ENCODE measurements around the gene CLSTN2. TPM values are rescaled to one million over a fixed set of nuclear protein-coding genes. Genes with fewer than 3 reads are reported as not detected.

Gene CLSTN2
- total RNA-seq, 1 experiment from 2014 or later, result 0.68 TPM

DNA sequence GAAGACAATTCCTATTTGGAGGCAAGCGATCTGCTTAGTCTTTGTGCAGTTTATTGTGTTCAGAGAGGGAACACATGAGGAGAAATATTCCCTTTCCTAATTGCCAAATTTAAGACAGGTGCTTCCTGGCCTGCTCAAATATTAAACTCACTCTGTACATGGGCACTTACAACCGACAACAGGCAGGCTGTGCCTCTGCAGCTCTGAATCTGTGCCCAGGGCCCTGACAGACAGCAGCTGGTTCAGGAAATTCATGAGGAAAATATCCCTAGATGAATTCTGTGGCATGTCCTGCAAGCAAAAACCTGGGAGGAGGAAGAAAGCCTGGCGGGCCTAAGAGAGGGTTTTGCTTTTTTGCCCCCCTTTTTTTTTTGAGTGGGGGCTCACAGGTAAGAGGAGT, 573.6 kb downstream of the CLSTN2 start:
- peak overlapping the region in 2 of 3 experiments; percentile 57 to 90; a peak in 3 of 7 replicates for H3K27ac Mint-ChIP-seq
- no CpG with 5 or more reads among the region's 3 CpGs for WGBS (ENCODE audit: extremely low coverage, insufficient read length, low lambda C conversion rate)

More for the DNA sequence above, 573.6 kb downstream of the CLSTN2 start:
- Histone ChIP-seq H2BK15ac (ENCODE audit: low read depth, low read length) (no peak overlapping the region), H2BK120ac (ENCODE audit: low read depth, low read length, poor library complexity, severe bottlenecking) (no peak overlapping the region), H2BK20ac (ENCODE audit: low read depth, low read length, poor library complexity, severe bottlenecking) (no peak overlapping the region), H2AK5ac (ENCODE audit: insufficient read length, low read length) (no peak overlapping the region), H3K4me2 (ENCODE audit: insufficient read depth, insufficient read length, low read length) (no peak overlapping the region), H3K4ac (ENCODE audit: low read depth, low read length) (no peak overlapping the region), H4K20me1 (ENCODE audit: control insufficient read depth, insufficient read depth, insufficient read length) (no peaks in the 10 kb centered on the region), H3K9ac (ENCODE audit: extremely low read depth, insufficient read length, low read length) (no peak overlapping the region), H4K8ac (replicated peaks; ENCODE audit: insufficient read length, low read depth, low read length) (no peak overlapping the region), H2BK12ac (ENCODE audit: insufficient read length, low read depth, low read length) (no peak overlapping the region), H3K79me1 (ENCODE audit: insufficient read depth, low read depth, low read length, poor library complexity, severe bottlenecking) (no peaks in the 10 kb centered on the region), H3K18ac (ENCODE audit: insufficient read length, low read depth, low read length) (no peak overlapping the region), H3K9me3 (ENCODE audit: control insufficient read depth, low read depth, low read length) (no peaks in the 10 kb centered on the region), H2BK5ac (ENCODE audit: insufficient read length, low read length) (no peak overlapping the region), H2AFZ (ENCODE audit: low read length) (no peak overlapping the region), H3K79me2 (ENCODE audit: insufficient read depth, low read length) (no peaks in the 10 kb centered on the region), H3K27me3 (ENCODE audit: insufficient read depth, low read length) (no peaks in the 10 kb centered on the region), H3K14ac (ENCODE audit: insufficient read depth, low read length) (no peak overlapping the region), H4K91ac (ENCODE audit: insufficient read length, low read depth, low read length) (no peak overlapping the region), H3T11ph (ENCODE audit: low read length) (no peak overlapping the region), H3K23ac (ENCODE audit: insufficient read length, low read depth, low read length) (no peak overlapping the region), H3K27ac (ENCODE audit: insufficient read length, low read depth, low read length) (no peak overlapping the region), H3K56ac (ENCODE audit: insufficient read length, low read depth, low read length) (no peak overlapping the region), H3K23me2 (ENCODE audit: insufficient read length, low read depth, low read length, poor library complexity, severe bottlenecking) (no peaks in the 10 kb centered on the region), H4K5ac (ENCODE audit: insufficient read length, low read depth, low read length) (no peak overlapping the region), H3K4me1 (ENCODE audit: insufficient read depth, low read length) (peaks cover 14% of the 10 kb centered on the region; the same call in 1 of the 2 replicates)
- H3K36me3 Mint-ChIP-seq (ENCODE audit: insufficient read depth in 1 of 3, low read depth in 3 of 3), result peaks cover 0 to 12% (median 7%) of the 10 kb centered on the region in 3 experiments; a peak in 5 of 7 replicates
- 0 out of 5 replicates have a peak overlapping the region, but pooled peaks of 1 of the 2 experiments have one; percentile 20 for H3K4me3 Mint-ChIP-seq
- peaks cover 8 to 9% of the 10 kb centered on the region in 2 experiments for H3K9me3 Mint-ChIP-seq
- peaks cover 71 to 74% of the 10 kb centered on the region in 2 experiments for H3K4me1 Mint-ChIP-seq
- H3K27me3 Mint-ChIP-seq (ENCODE audit: low read depth), result peaks cover 2% of the 10 kb centered on the region
- TF ChIP-seq CTCF (conservative IDR thresholded peaks at IDR 0.05), result no peak
- no peak for DNase-seq

Measured in H9 (cell line).